ENCODE results near the gene NUP133. TPM values are rescaled to one million over a fixed set of nuclear protein-coding genes. Genes with fewer than 3 reads are reported as not detected.

The NUP133 gene
- total RNA-seq, 4 donors from 2014 or later: 18.4 to 30.8 (median 23.7) TPM

DNA sequence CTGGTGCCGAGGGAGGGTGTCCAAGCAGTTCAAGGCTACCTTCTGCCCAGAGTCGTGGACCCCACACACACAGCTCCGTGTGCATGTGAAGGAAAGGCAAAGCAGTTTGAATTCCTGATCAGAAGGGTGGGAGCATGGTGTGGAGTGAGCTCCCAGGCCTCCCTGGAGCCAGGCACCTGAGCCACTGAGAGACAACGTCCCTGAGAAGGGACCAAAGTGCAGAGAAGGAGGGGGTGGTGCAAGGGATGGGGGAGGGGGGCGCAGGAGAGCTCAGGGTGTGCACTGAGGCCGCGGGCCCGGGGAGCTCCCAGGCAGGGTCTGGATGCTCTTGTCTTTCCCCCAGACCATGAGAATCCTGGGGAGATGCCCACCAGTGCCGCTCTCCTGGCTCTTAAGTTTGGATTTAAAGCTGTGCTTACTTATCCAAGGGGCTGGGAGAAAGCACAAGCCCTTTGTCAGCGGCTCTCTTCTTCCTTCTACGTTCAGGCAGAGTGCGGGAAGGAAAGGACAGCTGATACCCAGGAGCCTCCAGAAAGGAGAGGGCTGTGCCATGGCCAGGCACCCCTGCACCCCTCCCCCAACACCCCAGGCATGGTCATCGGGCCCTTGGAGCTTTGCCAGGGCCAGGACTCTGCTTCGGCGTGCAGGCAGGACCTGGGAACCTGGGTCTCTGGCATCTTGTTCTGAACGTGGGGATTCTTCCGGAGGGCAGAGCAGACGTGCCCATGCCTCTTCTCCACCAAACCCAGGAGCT is 98.3 kb downstream of the NUP133 start:
- DNase-seq (peak in 1 of 2 donors; percentile 66), ATAC-seq (peak in 1 of 2 donors; percentile 14)
- Histone ChIP-seq H3K4me1 (peaks cover 53% of the 10 kb centered on the region in 2 donors), H3K27ac (peak overlapping the region; percentile 89 to 95 (median 92)), H3K9me3 (no peaks in the 10 kb centered on the region), H3K4me3 (peak overlapping the region; percentile 2 to 20 (median 15)), H3K27me3 (no peaks in the 10 kb centered on the region), H3K36me3 (no peaks in the 10 kb centered on the region)
- TF ChIP-seq, protein P1, sequence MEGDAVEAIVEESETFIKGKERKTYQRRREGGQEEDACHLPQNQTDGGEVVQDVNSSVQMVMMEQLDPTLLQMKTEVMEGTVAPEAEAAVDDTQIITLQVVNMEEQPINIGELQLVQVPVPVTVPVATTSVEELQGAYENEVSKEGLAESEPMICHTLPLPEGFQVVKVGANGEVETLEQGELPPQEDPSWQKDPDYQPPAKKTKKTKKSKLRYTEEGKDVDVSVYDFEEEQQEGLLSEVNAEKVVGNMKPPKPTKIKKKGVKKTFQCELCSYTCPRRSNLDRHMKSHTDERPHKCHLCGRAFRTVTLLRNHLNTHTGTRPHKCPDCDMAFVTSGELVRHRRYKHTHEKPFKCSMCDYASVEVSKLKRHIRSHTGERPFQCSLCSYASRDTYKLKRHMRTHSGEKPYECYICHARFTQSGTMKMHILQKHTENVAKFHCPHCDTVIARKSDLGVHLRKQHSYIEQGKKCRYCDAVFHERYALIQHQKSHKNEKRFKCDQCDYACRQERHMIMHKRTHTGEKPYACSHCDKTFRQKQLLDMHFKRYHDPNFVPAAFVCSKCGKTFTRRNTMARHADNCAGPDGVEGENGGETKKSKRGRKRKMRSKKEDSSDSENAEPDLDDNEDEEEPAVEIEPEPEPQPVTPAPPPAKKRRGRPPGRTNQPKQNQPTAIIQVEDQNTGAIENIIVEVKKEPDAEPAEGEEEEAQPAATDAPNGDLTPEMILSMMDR (IDR thresholded peaks at IDR 0.05 in 4 of 5, conservative IDR thresholded peaks at IDR 0.05 in 1 of 5): no peak
- TF ChIP-seq POLR2A (IDR thresholded peaks at IDR 0.05): no peak
- intact Hi-C loops (cut with DNase I; ENCODE audit: low total_unique reads): loop anchor here (2.0 kb wide), 2 partner anchors 67 to 139 kb away; partner anchors contain the start of genes CCSAP and RAB4A
- in situ Hi-C loops (cut with MboI; ENCODE audit: low sequenced_read_pairs in 4 of 4): no loop called here

DNA sequence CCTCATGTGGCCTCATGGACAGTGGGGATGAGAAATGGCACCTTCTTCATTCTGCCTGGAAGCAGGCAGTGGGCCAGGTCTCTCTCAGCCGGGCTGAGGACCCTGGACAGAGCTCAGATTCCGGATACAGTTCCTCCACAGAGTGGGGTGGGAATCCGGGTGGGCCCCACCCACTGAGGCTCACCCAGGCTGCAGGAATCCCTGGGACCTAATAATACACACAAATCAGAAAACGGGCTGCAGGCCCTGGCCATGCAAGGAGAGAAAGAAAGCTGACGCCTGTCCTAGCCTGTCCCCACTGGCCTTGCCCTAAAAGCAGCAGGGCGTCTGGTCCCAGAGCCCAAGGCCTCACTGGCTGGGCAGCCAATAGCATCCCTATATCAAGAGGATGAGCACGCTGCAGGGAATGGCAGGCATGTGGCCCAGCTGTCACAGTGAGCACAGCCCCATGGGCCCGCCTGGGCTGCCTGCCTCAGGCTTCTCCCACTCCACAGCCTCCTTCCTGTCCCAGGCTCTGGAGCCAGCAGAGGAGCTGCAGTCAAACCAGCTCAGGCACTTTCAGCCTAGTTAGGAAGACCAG is 99.6 kb downstream of the NUP133 start:
- Histone ChIP-seq H3K4me1 (peaks cover 53% of the 10 kb centered on the region in 2 donors), H3K9me3 (no peaks in the 10 kb centered on the region), H3K36me3 (no peaks in the 10 kb centered on the region), H3K4me3 (peak overlapping the region in 1 of 4 donors; percentile 16), H3K27ac (peak overlapping the region; percentile 89 to 95 (median 92)), H3K27me3 (no peaks in the 10 kb centered on the region)
- intact Hi-C loops (cut with DNase I; ENCODE audit: low total_unique reads) (loop anchor here (1.0 to 2.0 kb wide), 4 partner anchors 27 to 138 kb away; partner anchors contain the start of genes CCSAP and RAB4A), in situ Hi-C loops (cut with MboI; ENCODE audit: low sequenced_read_pairs in 4 of 4) (no loop called here)
- TF ChIP-seq, protein P1 (IDR thresholded peaks at IDR 0.05 in 4 of 5, conservative IDR thresholded peaks at IDR 0.05 in 1 of 5): no peak
- peak; percentile 59 to 60 for TF ChIP-seq POLR2A (IDR thresholded peaks at IDR 0.05)
- DNase-seq (peak; percentile 91 to 97), ATAC-seq (peak; percentile 71 to 76)

DNA sequence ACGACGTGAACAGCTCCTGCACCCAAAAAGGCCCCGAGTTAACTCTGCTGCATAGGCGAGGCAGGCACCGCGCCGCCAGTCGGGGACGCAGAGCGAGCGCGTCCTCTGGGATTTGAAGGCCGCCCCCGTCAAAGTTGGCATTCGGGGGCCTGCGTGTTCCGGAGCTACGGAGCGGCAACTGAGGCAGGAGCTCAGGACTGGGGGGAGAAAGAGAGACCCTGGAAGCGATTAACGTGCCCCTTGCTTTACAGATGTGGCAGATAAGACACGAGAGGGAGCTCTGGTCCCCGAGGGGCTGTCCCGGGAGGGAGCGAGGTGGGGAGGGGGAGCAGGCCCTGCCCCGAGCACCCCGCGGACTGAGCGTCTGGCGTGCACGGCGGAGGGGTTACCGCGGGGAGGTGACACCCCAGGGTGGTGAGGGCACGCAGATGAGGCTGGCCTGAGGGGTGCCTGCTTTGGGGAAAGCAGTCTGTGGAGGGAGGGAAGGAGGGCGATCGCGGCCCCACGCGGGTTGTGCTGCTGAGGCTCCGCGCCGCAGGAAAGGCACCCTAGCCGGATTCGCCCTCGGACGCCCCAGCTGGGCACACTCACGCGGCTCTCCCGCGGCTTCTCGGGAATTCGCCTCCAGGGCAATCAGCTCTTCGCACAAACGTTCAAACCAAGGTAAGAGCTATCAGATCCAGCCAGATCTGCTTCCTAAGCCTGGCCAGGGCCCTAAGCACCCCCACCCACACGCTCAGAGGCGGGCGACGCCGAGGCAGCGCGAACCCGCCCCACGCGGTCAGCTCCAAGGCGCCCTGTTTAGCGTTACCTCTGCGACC is 100.7 kb downstream of the NUP133 start:
- intact Hi-C loops (cut with DNase I; ENCODE audit: low total_unique reads) (loop anchor here (1.0 to 2.0 kb wide), 4 partner anchors 28 to 137 kb away; partner anchors contain the start of genes CCSAP and RAB4A), in situ Hi-C loops (cut with MboI; ENCODE audit: low sequenced_read_pairs in 4 of 4) (no loop called here)
- peak in 1 of 2 donors; percentile 25 for DNase-seq
- no peak for ATAC-seq
- H3K9me3 ChIP-seq: no peaks in the 10 kb centered on the region
- H3K4me1 ChIP-seq: peaks cover 51 to 52% of the 10 kb centered on the region in 2 donors
- no peaks in the 10 kb centered on the region for H3K27me3 ChIP-seq
- peak overlapping the region; percentile 89 to 95 (median 92) for H3K27ac ChIP-seq
- no peaks in the 10 kb centered on the region for H3K36me3 ChIP-seq
- H3K4me3 ChIP-seq: peak overlapping the region in 3 of 4 donors; percentile 39 to 57 (median 42)
- TF ChIP-seq, protein P1 (IDR thresholded peaks at IDR 0.05 in 4 of 5, conservative IDR thresholded peaks at IDR 0.05 in 1 of 5): no peak

DNA sequence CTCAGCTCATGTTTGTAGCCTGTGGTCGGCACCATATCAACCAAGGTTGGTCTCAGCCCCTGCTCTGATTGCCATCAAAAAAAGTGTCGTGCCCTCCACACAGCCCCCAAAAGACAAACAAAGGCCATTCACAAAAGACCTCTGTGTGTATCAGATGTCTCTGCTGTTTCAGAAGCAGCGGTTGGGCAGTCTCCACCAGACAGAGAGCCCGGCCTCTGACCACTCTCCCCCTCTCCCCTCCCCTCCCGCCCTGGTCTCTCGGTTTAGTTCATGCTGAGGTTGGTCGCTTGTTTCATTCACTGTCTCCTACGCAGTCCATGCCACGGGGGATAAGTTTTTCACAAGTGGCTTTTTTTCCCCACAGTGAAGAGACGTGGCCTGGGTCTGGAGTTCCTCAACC is 101.3 kb downstream of the NUP133 start:
- Histone ChIP-seq H3K4me3 (peak overlapping the region in 3 of 4 donors; percentile 39 to 57 (median 42)), H3K27ac (peak overlapping the region; percentile 89 to 95 (median 92)), H3K27me3 (no peaks in the 10 kb centered on the region), H3K9me3 (no peaks in the 10 kb centered on the region), H3K36me3 (no peaks in the 10 kb centered on the region), H3K4me1 (peaks cover 45 to 46% of the 10 kb centered on the region in 2 donors)
- in situ Hi-C loops (cut with MboI; ENCODE audit: low sequenced_read_pairs in 4 of 4): no loop called here
- no peak for TF ChIP-seq POLR2A (IDR thresholded peaks at IDR 0.05)
- TF ChIP-seq, protein P1 (IDR thresholded peaks at IDR 0.05 in 4 of 5, conservative IDR thresholded peaks at IDR 0.05 in 1 of 5): no peak
- no peak for ATAC-seq
- intact Hi-C loops (cut with DNase I; ENCODE audit: low total_unique reads): no loop called here
- DNase-seq: no peak

All from gastrocnemius medialis (tissue), 4 donors.